K562 (cell line): ENCODE results near the gene QSOX2. TPM values are rescaled to one million over a fixed set of nuclear protein-coding genes. Genes with fewer than 3 reads are reported as not detected.

Experiments
- ATAC-seq: fragments of 200-7000 bp; cut with Tn5 transposase; 3 replicates; pipeline ENCODE4 v1.9.1; 2020; ENCODE audit warnings: moderate library complexity
- BruUV-seq: library from RNA; stranded (reverse); fragments of 400-500 nt; replicated peaks from 2 replicates; lab custom pipeline; 2021; lab: Mats Ljungman, UMichigan
- CTCF ChIA-PET: fragments of 300-600 bp; formaldehyde crosslinking; extraction: SDS; loops from one replicate; lab custom pipeline; 2021; ENCODE audit warnings: low intra/inter-chr PET ratio; lab: Yijun Ruan, JAX
- POLR2A ChIA-PET: fragments of 300-600, 350-650 bp; sonication (Branson Sonifier 250); formaldehyde crosslinking; extraction: SDS; loops from one replicate; lab custom pipeline; 2021; ENCODE audit warnings: antibody characterized with exemption, inconsistent platforms; lab: Yijun Ruan, JAX
- DNase-seq, 4 experiments: peaks; one replicate each; pipeline versions ENCODE4 v3.0.0 to v3.0.0-alpha.2; 2011 to 2018; ENCODE audit warnings: low spot score in 3 of 4, mixed read lengths in 3 of 4; ENCODE audit errors: extremely low read depth in 1 of 4
- FAIRE-seq: peaks from 2 replicates; lab custom pipeline; 2011; peaks lifted over from hg19 to GRCh38; lab: Jason Lieb, UNC
- H2AFZ ChIP-seq: 2 replicates; pipeline ENCODE4 v1.6.0; 2011; ENCODE audit warnings: low read depth, low read length, control low read depth, inconsistent platforms
- H3K27ac ChIP-seq: fragments of 200-600 bp; 3 replicates; pipeline ENCODE4 v1.8.0; 2011; ENCODE audit warnings: low read depth, mild to moderate bottlenecking, control low read depth, inconsistent platforms, low read length, moderate library complexity, mixed read lengths; ENCODE audit errors: extremely low read depth
- H3K27me3 ChIP-seq, 2 experiments: fragments of 300-600 bp in 1 of 2; 2 replicates in 1 of 2; 3 replicates in 1 of 2; pipeline versions ENCODE4 v1.6.0 to v1.8.0; 2011; ENCODE audit warnings: inconsistent platforms in 2 of 2, low read length in 2 of 2, mild to moderate bottlenecking in 1 of 2, mixed read lengths in 1 of 2, moderate library complexity in 1 of 2; ENCODE audit not compliant: control insufficient read depth in 2 of 2, insufficient read depth in 2 of 2
- H3K36me3 ChIP-seq: fragments of 300-600 bp; 3 replicates; pipeline ENCODE4 v1.8.0; 2011; ENCODE audit warnings: mild to moderate bottlenecking, low read length, inconsistent platforms; ENCODE audit not compliant: control insufficient read depth, insufficient read depth
- H3K4me1 ChIP-seq, 2 experiments: fragments of 200-600 bp in 1 of 2; replicated peaks in 1 of 2; 2 replicates in 1 of 2; 3 replicates in 1 of 2; pipeline versions ENCODE4 v1.5.1 to v1.8.0; 2011; ENCODE audit warnings: inconsistent platforms in 2 of 2, low read length in 2 of 2, mild to moderate bottlenecking in 1 of 2, mixed read lengths in 1 of 2, moderate library complexity in 1 of 2; ENCODE audit not compliant: control insufficient read depth in 2 of 2, insufficient read depth in 2 of 2
- H3K4me2 ChIP-seq: 2 replicates; pipeline ENCODE4 v1.6.1; 2011; ENCODE audit warnings: low read length, control low read depth, inconsistent platforms, mixed read lengths; ENCODE audit not compliant: insufficient read depth
- H3K4me3 ChIP-seq: fragments of 200-600 bp; sonication (generic), shearing (Covaris generic); 2 replicates; pipeline ENCODE4 v1.5.1; 2016; ENCODE audit warnings: control low read depth, inconsistent platforms
- H3K79me2 ChIP-seq: fragments of 200-600 bp; 3 replicates; pipeline ENCODE4 v1.8.0; 2011; ENCODE audit warnings: low read length, inconsistent platforms; ENCODE audit not compliant: control insufficient read depth, insufficient read depth
- H3K9ac ChIP-seq, 2 experiments: 2 replicates each; pipeline versions ENCODE4 v1.6.0 to v1.6.1; 2011; ENCODE audit warnings: low read depth in 2 of 2, low read length in 2 of 2, control low read depth in 1 of 2, inconsistent platforms in 1 of 2, mild to moderate bottlenecking in 1 of 2, mixed read lengths in 1 of 2; ENCODE audit not compliant: insufficient read depth in 1 of 2
- H3K9me1 ChIP-seq: one replicate; pipeline ENCODE4 v1.6.0; 2011; ENCODE audit warnings: inconsistent platforms, mild to moderate bottlenecking, low read length, moderate library complexity; ENCODE audit not compliant: control insufficient read depth, insufficient read depth
- H3K9me3 ChIP-seq: replicated peaks from 2 replicates; pipeline ENCODE4 v1.5.1; 2011; ENCODE audit warnings: low read depth, low read length, inconsistent platforms; ENCODE audit not compliant: control insufficient read depth, insufficient read depth
- H4K20me1 ChIP-seq: replicated peaks from 2 replicates; pipeline ENCODE4 v1.6.1; 2011; ENCODE audit warnings: low read length, inconsistent platforms, mixed read lengths; ENCODE audit not compliant: control insufficient read depth, insufficient read depth
- ATF7 ChIP-seq: fragments of 450-650 bp; IDR thresholded peaks from 2 replicates; pipeline ENCODE4 v1.7.1; 2014; ENCODE audit warnings: mild to moderate bottlenecking, moderate library complexity
- CXXC5 ChIP-seq: fragments of 250-450 bp; sonication (Bioruptor Pico); IDR thresholded peaks from 2 replicates; pipeline ENCODE4 v1.8.0; 2022; ENCODE audit warnings: inconsistent platforms, mild to moderate bottlenecking, moderate library complexity
- MAZ ChIP-seq, 2 experiments: fragments of 450-650 bp in 1 of 2; sonication (generic) in 1 of 2; formaldehyde crosslinking; IDR thresholded peaks in 1 of 2; conservative IDR thresholded peaks in 1 of 2; 2 replicates each; pipeline versions ENCODE4 v1.4.0 to v1.5.0; 2020; ENCODE audit warnings: mild to moderate bottlenecking in 1 of 2, missing genetic modification reagents in 1 of 2
- MTA3 ChIP-seq: fragments of 450-650 bp; formaldehyde crosslinking; IDR thresholded peaks from 2 replicates; pipeline ENCODE4 v1.6.1; 2017; ENCODE audit warnings: mild to moderate bottlenecking, borderline replicate concordance
- SMAD4 ChIP-seq: fragments of 250-450 bp; sonication (Bioruptor Pico); conservative IDR thresholded peaks from 2 replicates; pipeline ENCODE4 v1.8.0; 2021; ENCODE audit warnings: inconsistent platforms, mild to moderate bottlenecking, moderate library complexity
- TEAD4 ChIP-seq, 2 experiments: sonication (generic) in 1 of 2; formaldehyde crosslinking in 1 of 2; IDR thresholded peaks; 2 replicates each; pipeline versions ENCODE4 v1.6.1 to v1.8.0; 2012 to 2022; ENCODE audit warnings: borderline replicate concordance in 1 of 2, inconsistent platforms in 1 of 2, low read length in 1 of 2, mild to moderate bottlenecking in 1 of 2, missing genetic modification reagents in 1 of 2
- TOE1 ChIP-seq, 2 experiments: fragments of 450-650 bp in 1 of 2; sonication (generic) in 1 of 2; formaldehyde crosslinking in 1 of 2; IDR thresholded peaks; 2 replicates each; pipeline versions ENCODE4 v1.7.1 to v1.8.0; 2016 to 2022; ENCODE audit warnings: borderline replicate concordance in 2 of 2, mild to moderate bottlenecking in 2 of 2, antibody characterized with exemption in 1 of 2, inconsistent platforms in 1 of 2, low read depth in 1 of 2, missing genetic modification reagents in 1 of 2, moderate library complexity in 1 of 2
- ZBTB1 ChIP-seq: sonication (generic); formaldehyde crosslinking; IDR thresholded peaks from 2 replicates; pipeline ENCODE4 v1.8.1; 2023; ENCODE audit warnings: missing genetic modification reagents, low read depth, mild to moderate bottlenecking, borderline replicate concordance
- ZBTB8A ChIP-seq: fragments of 450-650 bp; IDR thresholded peaks from 2 replicates; pipeline ENCODE4 v1.6.1; 2018; ENCODE audit warnings: mild to moderate bottlenecking, moderate library complexity; ENCODE audit not compliant: partially characterized antibody
- ZNF77 ChIP-seq: fragments of 250-450 bp; sonication (Bioruptor Pico); IDR thresholded peaks from 2 replicates; pipeline ENCODE4 v1.5.0; 2020
- ZSCAN29 ChIP-seq: fragments of 450-650 bp; IDR thresholded peaks from 2 replicates; pipeline ENCODE4 v1.6.1; 2017
- WGBS: fragments of 100-300 bp; shearing (Covaris generic); methylation state at CpG from one replicate; pipeline ENCODE4 v1.1.6; 2016; ENCODE audit warnings: low coverage, mixed read lengths; ENCODE audit not compliant: insufficient coverage; ENCODE audit errors: missing lambda C conversion rate; 5-methylcytosine and 5-hydroxymethylcytosine counted together
- in situ Hi-C: fragments of 300-500 bp; cut with MboI; formaldehyde crosslinking; loops from 4 replicates; pipeline ENCODE4 v1.15.0; 2018; ENCODE audit warnings: inconsistent platforms, mixed read lengths
- intact Hi-C: fragments of 100-400 bp; cut with micrococcal nuclease; formaldehyde crosslinking; loops from 2 replicates; pipeline ENCODE4 v1.14.2; 2022
- polyA plus RNA-seq, 8 experiments: library from polyadenylated mRNA; depleted of rRNA in 4 of 8; stranded (reverse) in 5 of 8; unstranded in 3 of 8; fragments of >200 nt; fragmentation: Nextera tagmentation in 2 of 8; fragmentation: Illumina TruSeq in 1 of 8; extraction: Ambion mirVana in 2 of 8; extraction: Trizol in 1 of 8; gene quantifications; 2 replicates each; pipeline versions ENCODE4 v1.2.1 to v1.2.3, GENCODE V29; 2011 to 2014; ENCODE audit warnings: inconsistent platforms in 1 of 8, missing spikeins in 1 of 8
- total RNA-seq, 7 experiments: library from RNA; depleted of rRNA in 6 of 7; stranded (reverse); fragments of >200 nt in 6 of 7; fragmentation: Illumina TruSeq in 2 of 7; extraction: Trizol in 2 of 7; gene quantifications; 2 replicates each; pipeline versions ENCODE4 v1.2.1 to v1.2.3, GENCODE V29; 2011 to 2021; ENCODE audit warnings: low replicate concordance in 1 of 7
- TF ChIP-seq, protein P1 (sequence below): sonication (generic); formaldehyde crosslinking; IDR thresholded peaks from 2 replicates; pipeline ENCODE4 v1.4.0; 2020; ENCODE audit warnings: mild to moderate bottlenecking, missing genetic modification reagents
- TF ChIP-seq, protein P2 (sequence below): sonication (generic); formaldehyde crosslinking; IDR thresholded peaks from 2 replicates; pipeline ENCODE4 v1.8.0; 2022; ENCODE audit warnings: mild to moderate bottlenecking, missing genetic modification reagents
- TF ChIP-seq, protein P3 (sequence below), 2 experiments: IDR thresholded peaks; 2 replicates each; pipeline ENCODE4 v1.6.1; 2011; ENCODE audit warnings: borderline replicate concordance in 1 of 2, control low read depth in 1 of 2, low read depth in 1 of 2, low read length in 1 of 2, mild to moderate bottlenecking in 1 of 2, mixed read lengths in 1 of 2, moderate library complexity in 1 of 2; ENCODE audit not compliant: insufficient read depth in 1 of 2, insufficient read length in 1 of 2, poor library complexity in 1 of 2, severe bottlenecking in 1 of 2; ENCODE audit errors: extremely low read depth in 1 of 2

Gene QSOX2
- total and polyA plus RNA-seq, 9 of the 15 experiments (the other 6 are each of a cell fraction or from before 2014, with no cell fraction given), result 0.51 to 23.7 (median 12.7) TPM

DNA sequence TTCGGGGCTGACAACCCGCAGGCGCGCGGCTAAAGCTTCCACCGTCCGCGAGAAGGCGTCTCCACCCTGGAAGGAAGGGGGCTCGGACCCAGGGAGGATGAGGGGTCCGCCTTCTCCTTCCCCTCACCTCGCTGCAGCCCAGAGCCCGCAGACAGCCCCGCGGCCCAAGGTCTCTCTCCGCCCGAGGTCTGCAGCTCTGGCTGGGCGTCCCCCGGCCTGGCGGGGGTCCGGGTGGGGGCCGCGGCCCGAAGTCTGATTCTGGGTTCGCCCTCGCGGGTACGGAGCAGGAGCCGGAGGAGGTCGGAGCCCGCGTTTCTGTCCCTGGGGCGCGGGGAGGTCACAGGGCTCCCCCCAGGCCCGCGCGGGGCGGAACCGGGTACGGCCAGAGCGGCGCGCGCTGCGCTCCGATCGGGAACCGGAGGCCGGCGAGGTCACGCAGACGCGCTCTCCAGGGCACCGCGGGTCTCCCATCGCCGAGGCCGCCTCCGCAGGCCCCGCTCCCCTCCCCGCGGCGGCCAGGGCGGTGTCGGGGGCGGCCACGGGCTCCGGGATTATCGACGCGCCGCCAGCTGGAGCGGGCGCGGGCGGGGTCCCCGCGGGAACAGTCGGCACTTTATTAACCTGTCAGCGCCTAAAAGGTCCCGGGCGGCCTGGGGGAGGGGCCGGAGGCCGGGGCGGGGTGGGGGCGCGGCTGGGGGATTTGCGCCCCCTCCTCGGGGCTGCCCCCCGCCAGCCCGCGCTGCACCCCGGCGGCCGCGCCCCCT lies 52.3 kb downstream of the QSOX2 start:
- 2% methylated on average over 48 of the region's 96 CpGs for WGBS
- Histone ChIP-seq H3K27me3 (peaks cover 7 to 31% of the 10 kb centered on the region in 2 experiments; a peak in 4 of 5 replicates), H3K79me2 (no peaks in the 10 kb centered on the region), H3K4me3 (peak overlapping the region; percentile 36; the same call in 1 of the 2 replicates), H3K4me1 (peaks cover 28 to 62% of the 10 kb centered on the region in 2 experiments), H3K9ac (peak overlapping the region in 1 of 2 experiments; percentile 30; a peak in 1 of 4 replicates), H3K9me3 (no peaks in the 10 kb centered on the region), H2AFZ (no peak overlapping the region), H3K27ac (no peak overlapping the region), H3K9me1 (no peaks in the 10 kb centered on the region), H3K36me3 (no peaks in the 10 kb centered on the region), H3K4me2 (peak overlapping the region; percentile 18; the same call in 1 of the 2 replicates), H4K20me1 (no peaks in the 10 kb centered on the region)
- ATAC-seq (peak; percentile 68), DNase-seq (peak; percentile 37 to 67 (median 65)), FAIRE-seq (no peak)
- intact Hi-C loops (loop anchor here (2.0 kb wide), 1 partner anchor 13 kb away; no protein-coding TSS in a partner anchor), in situ Hi-C loops (no loop called here)
- BruUV-seq, result no TSS peak
- POLR2A ChIA-PET, result interaction anchor here (1.3 kb wide), 1 partner anchor 13 kb away, joined by 5 read pairs; no protein-coding TSS in a partner anchor
- CTCF ChIA-PET, result no interaction called here
- peak; percentile 64 for TF ChIP-seq SMAD4 (CRISPR knock-in tag)
- no peak for TF ChIP-seq ZSCAN29
- TF ChIP-seq ATF7, result 0 out of 2 replicates have a peak, but pooled peaks have one; percentile 11
- TF ChIP-seq MTA3, result 0 out of 2 replicates have a peak, but pooled peaks have one; percentile 34
- TF ChIP-seq, protein P1, sequence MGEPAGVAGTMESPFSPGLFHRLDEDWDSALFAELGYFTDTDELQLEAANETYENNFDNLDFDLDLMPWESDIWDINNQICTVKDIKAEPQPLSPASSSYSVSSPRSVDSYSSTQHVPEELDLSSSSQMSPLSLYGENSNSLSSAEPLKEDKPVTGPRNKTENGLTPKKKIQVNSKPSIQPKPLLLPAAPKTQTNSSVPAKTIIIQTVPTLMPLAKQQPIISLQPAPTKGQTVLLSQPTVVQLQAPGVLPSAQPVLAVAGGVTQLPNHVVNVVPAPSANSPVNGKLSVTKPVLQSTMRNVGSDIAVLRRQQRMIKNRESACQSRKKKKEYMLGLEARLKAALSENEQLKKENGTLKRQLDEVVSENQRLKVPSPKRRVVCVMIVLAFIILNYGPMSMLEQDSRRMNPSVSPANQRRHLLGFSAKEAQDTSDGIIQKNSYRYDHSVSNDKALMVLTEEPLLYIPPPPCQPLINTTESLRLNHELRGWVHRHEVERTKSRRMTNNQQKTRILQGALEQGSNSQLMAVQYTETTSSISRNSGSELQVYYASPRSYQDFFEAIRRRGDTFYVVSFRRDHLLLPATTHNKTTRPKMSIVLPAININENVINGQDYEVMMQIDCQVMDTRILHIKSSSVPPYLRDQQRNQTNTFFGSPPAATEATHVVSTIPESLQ (CRISPR knock-in tag), result no peak
- TF ChIP-seq, protein P2, sequence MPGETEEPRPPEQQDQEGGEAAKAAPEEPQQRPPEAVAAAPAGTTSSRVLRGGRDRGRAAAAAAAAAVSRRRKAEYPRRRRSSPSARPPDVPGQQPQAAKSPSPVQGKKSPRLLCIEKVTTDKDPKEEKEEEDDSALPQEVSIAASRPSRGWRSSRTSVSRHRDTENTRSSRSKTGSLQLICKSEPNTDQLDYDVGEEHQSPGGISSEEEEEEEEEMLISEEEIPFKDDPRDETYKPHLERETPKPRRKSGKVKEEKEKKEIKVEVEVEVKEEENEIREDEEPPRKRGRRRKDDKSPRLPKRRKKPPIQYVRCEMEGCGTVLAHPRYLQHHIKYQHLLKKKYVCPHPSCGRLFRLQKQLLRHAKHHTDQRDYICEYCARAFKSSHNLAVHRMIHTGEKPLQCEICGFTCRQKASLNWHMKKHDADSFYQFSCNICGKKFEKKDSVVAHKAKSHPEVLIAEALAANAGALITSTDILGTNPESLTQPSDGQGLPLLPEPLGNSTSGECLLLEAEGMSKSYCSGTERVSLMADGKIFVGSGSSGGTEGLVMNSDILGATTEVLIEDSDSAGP (CRISPR knock-in tag), result no peak
- peak in 1 of 2 experiments; percentile 25; a peak in 2 of 4 replicates for TF ChIP-seq MAZ (CRISPR knock-in tag; conservative IDR thresholded peaks at IDR 0.05 in 1 of 2, IDR thresholded peaks at IDR 0.05 in 1 of 2)
- TF ChIP-seq CXXC5 (CRISPR knock-in tag), result peak; percentile 86
- no peak for TF ChIP-seq ZBTB8A
- no peak for TF ChIP-seq TEAD4 (IDR thresholded peaks at IDR 0.05; ENCODE audit: low read length)
- TF ChIP-seq TEAD4 (CRISPR knock-in tag; IDR thresholded peaks at IDR 0.05; ENCODE audit: borderline replicate concordance), result no peak
- TF ChIP-seq ZNF77, result no peak
- TF ChIP-seq TOE1 (IDR thresholded peaks at IDR 0.05; ENCODE audit: borderline replicate concordance), result no peak
- no peak for TF ChIP-seq TOE1 (CRISPR knock-in tag; IDR thresholded peaks at IDR 0.05; ENCODE audit: borderline replicate concordance, low read depth)
- TF ChIP-seq, protein P3, sequence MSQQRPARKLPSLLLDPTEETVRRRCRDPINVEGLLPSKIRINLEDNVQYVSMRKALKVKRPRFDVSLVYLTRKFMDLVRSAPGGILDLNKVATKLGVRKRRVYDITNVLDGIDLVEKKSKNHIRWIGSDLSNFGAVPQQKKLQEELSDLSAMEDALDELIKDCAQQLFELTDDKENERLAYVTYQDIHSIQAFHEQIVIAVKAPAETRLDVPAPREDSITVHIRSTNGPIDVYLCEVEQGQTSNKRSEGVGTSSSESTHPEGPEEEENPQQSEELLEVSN (IDR thresholded peaks at IDR 0.05; ENCODE audit: borderline replicate concordance in 1 of 2, extremely low read depth in 1 of 2, insufficient read depth in 1 of 2, insufficient read length in 1 of 2, low read depth in 1 of 2, low read length in 1 of 2, poor library complexity in 1 of 2, severe bottlenecking in 1 of 2), result peak; percentile 8 to 14
- TF ChIP-seq ZBTB1 (CRISPR knock-in tag), result peak; percentile 44; the same call in 1 of the 2 replicates
